ENCODE results near the gene ARHGEF2.

The ARHGEF2 gene

GRCh38 chr1:155971910-155972809 is 6.2 kb downstream of the ARHGEF2 start:
- TF ChIP-seq POLR2A (IDR thresholded peaks at IDR 0.05; ENCODE audit: low read length) (no peak), GATA1 (IDR thresholded peaks at IDR 0.05; ENCODE audit: low read depth, low read length) (no peak)
- no peak for DNase-seq

GRCh38 chr1:155970531-155971167 is 7.7 kb downstream of the ARHGEF2 start:
- TF ChIP-seq GATA1 (IDR thresholded peaks at IDR 0.05; ENCODE audit: low read depth, low read length) (no peak), POLR2A (IDR thresholded peaks at IDR 0.05; ENCODE audit: low read length) (no peak)
- DNase-seq: peak in 1 of 2 experiments; percentile 34

- TF ChIP-seq GATA1 (IDR thresholded peaks at IDR 0.05; ENCODE audit: low read depth, low read length) (no peak), POLR2A (IDR thresholded peaks at IDR 0.05; ENCODE audit: low read length) (no peak)
- DNase-seq: no peak
Measured at GRCh38 chr1:155969377-155969791, 9.0 kb downstream of the ARHGEF2 start.

GRCh38 chr1:155968670-155969069 is 9.7 kb downstream of the ARHGEF2 start:
- no peak for DNase-seq
- TF ChIP-seq POLR2A (IDR thresholded peaks at IDR 0.05; ENCODE audit: low read length) (no peak), GATA1 (IDR thresholded peaks at IDR 0.05; ENCODE audit: low read depth, low read length) (no peak)

- DNase-seq: no peak
- no peak for TF ChIP-seq POLR2A (IDR thresholded peaks at IDR 0.05; ENCODE audit: low read length)
- TF ChIP-seq GATA1 (IDR thresholded peaks at IDR 0.05; ENCODE audit: low read depth, low read length): no peak
Measured at GRCh38 chr1:155968051-155968400, 10.3 kb downstream of the ARHGEF2 start.

- no peak for TF ChIP-seq POLR2A (IDR thresholded peaks at IDR 0.05; ENCODE audit: low read length)
- no peak for TF ChIP-seq GATA1 (IDR thresholded peaks at IDR 0.05; ENCODE audit: low read depth, low read length)
- DNase-seq: no peak
Measured at GRCh38 chr1:155967341-155968050, 10.9 kb downstream of the ARHGEF2 start.

GRCh38 chr1:155966750-155967149 is 11.6 kb downstream of the ARHGEF2 start:
- TF ChIP-seq POLR2A (IDR thresholded peaks at IDR 0.05; ENCODE audit: low read length) (no peak), GATA1 (IDR thresholded peaks at IDR 0.05; ENCODE audit: low read depth, low read length) (no peak)
- DNase-seq: peak in 1 of 2 experiments; percentile 20

- no peak for TF ChIP-seq GATA1 (IDR thresholded peaks at IDR 0.05; ENCODE audit: low read depth, low read length)
- TF ChIP-seq POLR2A (IDR thresholded peaks at IDR 0.05; ENCODE audit: low read length): no peak
- DNase-seq: peak; percentile 18 to 25
Measured at GRCh38 chr1:155966135-155966534, 12.2 kb downstream of the ARHGEF2 start.

- DNase-seq: peak in 1 of 2 experiments; percentile 31
- TF ChIP-seq GATA1 (IDR thresholded peaks at IDR 0.05; ENCODE audit: low read depth, low read length) (no peak), POLR2A (IDR thresholded peaks at IDR 0.05; ENCODE audit: low read length) (no peak)
Measured at GRCh38 chr1:155964193-155964592, 14.2 kb downstream of the ARHGEF2 start.

GRCh38 chr1:155962599-155963211 is 15.6 kb downstream of the ARHGEF2 start:
- no peak for TF ChIP-seq POLR2A (IDR thresholded peaks at IDR 0.05; ENCODE audit: low read length)
- TF ChIP-seq GATA1 (IDR thresholded peaks at IDR 0.05; ENCODE audit: low read depth, low read length): no peak
- DNase-seq: peak in 1 of 2 experiments; percentile 19

GRCh38 chr1:155961937-155962336 is 16.4 kb downstream of the ARHGEF2 start:
- DNase-seq: peak; percentile 54 to 76
- TF ChIP-seq GATA1 (IDR thresholded peaks at IDR 0.05; ENCODE audit: low read depth, low read length) (no peak), POLR2A (IDR thresholded peaks at IDR 0.05; ENCODE audit: low read length) (no peak)

- TF ChIP-seq GATA1 (IDR thresholded peaks at IDR 0.05; ENCODE audit: low read depth, low read length) (no peak), POLR2A (IDR thresholded peaks at IDR 0.05; ENCODE audit: low read length) (no peak)
- DNase-seq: no peak
Measured at GRCh38 chr1:155960081-155960745, 18.1 kb downstream of the ARHGEF2 start.

- TF ChIP-seq POLR2A (IDR thresholded peaks at IDR 0.05; ENCODE audit: low read length): no peak
- no peak for TF ChIP-seq GATA1 (IDR thresholded peaks at IDR 0.05; ENCODE audit: low read depth, low read length)
- no peak for DNase-seq
Measured at GRCh38 chr1:155957411-155957915, 20.9 kb downstream of the ARHGEF2 start.
